Keratinocyte (primary cell): ENCODE measurements around the gene TMUB1.

Source experiments
- EZH2 ChIP-seq: IDR thresholded peaks from one replicate; pipeline ENCODE4 v1.6.1; 2012; ENCODE audit warnings: inconsistent platforms, mild to moderate bottlenecking, low read length, moderate library complexity
- TF ChIP-seq, protein P1 (sequence below), 3 experiments: IDR thresholded peaks in 1 of 3; conservative IDR thresholded peaks in 1 of 3; optimal IDR thresholded peaks in 1 of 3; 2 replicates in 2 of 3; 3 replicates in 1 of 3; pipeline versions ENCODE3 to v1.5.1; 2011; ENCODE audit warnings: low read length in 3 of 3, mild to moderate bottlenecking in 3 of 3, moderate library complexity in 2 of 3, control low read depth in 1 of 3, inconsistent platforms in 1 of 3; ENCODE audit not compliant: insufficient read depth in 2 of 3; ENCODE audit errors: extremely low read depth in 1 of 3

DNA sequence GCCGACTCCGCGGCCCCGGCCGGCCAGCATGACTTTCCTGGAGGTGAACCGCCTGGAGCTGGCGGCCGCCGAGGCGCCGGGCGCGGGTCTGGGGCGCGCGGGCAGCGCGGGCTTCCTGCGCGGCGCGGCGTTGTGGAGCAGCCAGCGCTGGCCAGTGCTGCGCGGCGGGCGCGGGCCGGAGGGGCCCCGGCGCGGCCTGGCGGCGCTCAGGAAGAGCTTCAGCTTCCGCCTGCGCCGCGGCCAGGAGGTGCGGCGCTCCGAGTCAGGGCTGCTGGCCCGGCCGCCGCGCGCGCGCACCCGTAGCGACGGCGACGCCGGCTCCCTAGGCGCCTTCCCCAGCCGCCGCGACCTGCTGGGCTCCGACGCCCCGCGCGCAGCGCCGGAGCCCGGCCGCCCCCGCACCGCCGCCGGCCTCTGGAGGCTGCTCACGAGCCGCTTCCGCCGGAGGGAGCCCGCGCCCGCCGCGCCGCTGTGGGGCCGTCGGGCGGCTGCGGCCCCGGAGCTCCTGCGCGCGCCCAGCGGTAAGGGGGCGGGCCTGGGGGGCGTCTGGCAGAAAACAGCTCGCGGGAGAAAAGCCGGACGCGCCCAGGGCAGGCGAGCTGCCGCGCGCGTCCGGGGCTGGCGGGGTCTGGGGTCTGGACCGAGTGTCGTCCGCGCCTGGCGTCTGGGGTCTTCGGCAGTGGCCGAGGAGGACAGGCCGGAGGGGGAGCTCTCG is 32.0 kb upstream of the TMUB1 start:
- TF ChIP-seq, protein P1, sequence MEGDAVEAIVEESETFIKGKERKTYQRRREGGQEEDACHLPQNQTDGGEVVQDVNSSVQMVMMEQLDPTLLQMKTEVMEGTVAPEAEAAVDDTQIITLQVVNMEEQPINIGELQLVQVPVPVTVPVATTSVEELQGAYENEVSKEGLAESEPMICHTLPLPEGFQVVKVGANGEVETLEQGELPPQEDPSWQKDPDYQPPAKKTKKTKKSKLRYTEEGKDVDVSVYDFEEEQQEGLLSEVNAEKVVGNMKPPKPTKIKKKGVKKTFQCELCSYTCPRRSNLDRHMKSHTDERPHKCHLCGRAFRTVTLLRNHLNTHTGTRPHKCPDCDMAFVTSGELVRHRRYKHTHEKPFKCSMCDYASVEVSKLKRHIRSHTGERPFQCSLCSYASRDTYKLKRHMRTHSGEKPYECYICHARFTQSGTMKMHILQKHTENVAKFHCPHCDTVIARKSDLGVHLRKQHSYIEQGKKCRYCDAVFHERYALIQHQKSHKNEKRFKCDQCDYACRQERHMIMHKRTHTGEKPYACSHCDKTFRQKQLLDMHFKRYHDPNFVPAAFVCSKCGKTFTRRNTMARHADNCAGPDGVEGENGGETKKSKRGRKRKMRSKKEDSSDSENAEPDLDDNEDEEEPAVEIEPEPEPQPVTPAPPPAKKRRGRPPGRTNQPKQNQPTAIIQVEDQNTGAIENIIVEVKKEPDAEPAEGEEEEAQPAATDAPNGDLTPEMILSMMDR (optimal IDR thresholded peaks at IDR 0.05 in 1 of 3, IDR thresholded peaks at IDR 0.05 in 1 of 3, conservative IDR thresholded peaks at IDR 0.05 in 1 of 3; ENCODE audit: extremely low read depth in 1 of 3, insufficient read depth in 2 of 3, low read length in 3 of 3) = no peak
- no peak for TF ChIP-seq EZH2
